ENCODE measurements around the gene MEF2C.

Gene MEF2C

GRCh38 chr5:88780736-88781135 is 102.2 kb downstream of the MEF2C start:
- intact Hi-C loops (cut with DNase I), result no loop called here

GRCh38 chr5:88778736-88779135 is 104.2 kb downstream of the MEF2C start:
- intact Hi-C loops (cut with DNase I), result no loop called here
- peak in 24 of 42 donors; percentile 9 to 74 (median 35) for DNase-seq

More at GRCh38 chr5:88780736-88781135, 102.2 kb downstream of the MEF2C start:
- no peak for DNase-seq

DNA sequence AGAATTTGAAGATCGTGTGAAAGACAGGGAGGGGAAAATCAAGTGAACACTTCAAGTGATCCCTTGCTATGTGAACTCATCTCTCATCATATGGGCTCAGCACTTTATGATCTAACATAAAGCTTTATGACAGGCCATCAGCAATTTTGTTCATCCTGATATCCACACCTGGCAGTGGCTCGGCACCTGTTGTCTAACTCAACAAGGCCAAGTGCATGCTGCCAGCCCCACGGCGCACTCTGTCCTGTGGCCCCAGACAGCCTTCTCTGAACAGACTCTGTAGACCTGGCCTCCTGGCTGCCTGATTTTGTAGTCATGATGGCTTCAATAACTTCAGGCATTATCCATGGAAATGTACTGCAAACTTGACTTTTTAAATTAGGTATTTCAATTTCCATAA is 106.3 kb downstream of the MEF2C start:
- intact Hi-C loops (cut with DNase I), result no loop called here
- DNase-seq, result no peak

- intact Hi-C loops (cut with DNase I), result no loop called here
- no peak for DNase-seq
These were observed 110.2 kb downstream of the MEF2C start for GRCh38 chr5:88772831-88773230.

DNA sequence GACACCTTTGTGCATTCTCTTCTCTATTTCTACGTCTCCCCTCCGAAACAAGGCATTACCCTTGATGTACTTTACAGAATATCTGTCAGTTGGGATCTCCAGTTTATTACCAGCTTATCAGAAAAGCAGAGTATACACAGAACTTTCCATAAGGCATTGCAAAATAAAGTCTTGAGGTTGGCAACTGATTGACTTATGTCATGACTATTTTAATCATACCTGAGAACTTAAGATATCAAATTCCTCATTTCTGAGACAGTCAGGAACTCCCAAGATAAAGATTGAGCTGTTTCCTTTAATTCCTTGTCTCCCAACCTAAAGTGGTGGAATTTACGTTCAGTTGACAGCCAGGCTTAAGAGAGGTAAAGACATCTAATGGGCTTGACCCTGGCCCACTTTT is 110.9 kb downstream of the MEF2C start:
- intact Hi-C loops (cut with DNase I), result no loop called here
- DNase-seq, result no peak

DNA sequence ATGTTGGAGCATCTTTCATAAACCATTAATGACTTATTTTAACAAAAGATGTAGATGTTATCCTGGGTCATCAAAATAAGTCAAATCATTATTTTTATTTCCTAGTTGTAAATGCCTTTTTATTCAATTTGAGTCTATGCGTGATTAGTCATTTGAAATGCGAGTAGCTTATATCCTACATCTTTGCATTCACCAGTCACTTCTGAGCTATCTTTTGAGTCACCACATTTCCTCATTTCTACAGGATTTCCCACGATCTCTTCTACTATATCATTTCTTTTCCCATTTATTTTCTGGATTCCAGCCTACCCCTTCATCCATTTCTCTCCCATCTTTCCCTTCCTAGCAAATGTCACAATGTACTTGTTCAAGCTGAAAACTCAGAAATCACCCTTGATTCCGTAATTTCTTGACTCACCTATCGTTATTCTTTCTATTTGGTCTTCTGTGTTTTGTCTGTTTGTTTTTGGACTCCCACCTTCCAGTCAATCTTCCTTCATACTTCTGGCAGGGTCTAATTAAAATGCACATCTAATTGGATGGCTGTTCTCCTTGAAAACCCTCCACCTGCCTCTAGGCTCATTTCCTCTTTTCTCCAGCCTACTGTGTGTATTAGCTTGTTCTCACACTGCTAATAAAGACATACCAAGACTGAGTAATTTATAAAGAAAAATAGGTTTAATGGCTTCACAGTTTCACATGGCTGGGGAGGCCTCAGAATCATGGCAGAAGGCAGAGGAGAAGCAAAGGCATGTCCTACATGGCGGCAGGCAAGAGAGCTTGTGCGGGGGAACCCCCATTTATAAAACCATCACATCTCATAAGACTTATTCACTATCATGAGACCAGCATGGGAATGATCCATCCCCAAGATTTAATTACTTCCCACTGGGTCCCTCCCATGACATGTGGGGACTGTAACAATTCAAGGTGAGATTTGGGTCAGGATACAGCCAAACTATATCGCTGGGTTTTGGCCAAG is 112.4 kb downstream of the MEF2C start:
- no peak for DNase-seq
- intact Hi-C loops (cut with DNase I), result no loop called here

DNA sequence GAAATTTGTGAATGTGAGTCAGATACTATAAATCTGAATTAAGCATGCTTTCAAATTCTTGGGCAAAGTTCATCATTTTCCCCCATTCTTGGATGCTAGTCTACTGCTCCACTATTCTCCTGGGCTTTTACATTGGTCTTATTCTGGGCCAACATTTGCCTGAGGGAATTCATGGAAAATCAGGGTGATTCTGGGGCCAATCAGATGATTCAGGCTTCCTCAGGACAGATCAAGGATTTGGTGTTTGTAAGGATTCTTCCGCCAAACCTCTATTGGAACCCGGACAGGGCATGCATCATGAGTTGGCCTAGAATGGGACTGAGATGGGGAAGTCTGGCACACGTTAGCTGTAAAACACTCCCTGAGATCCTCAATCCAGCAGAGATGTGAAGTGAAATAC is 113.8 kb downstream of the MEF2C start:
- DNase-seq, result no peak
- intact Hi-C loops (cut with DNase I), result no loop called here

DNA sequence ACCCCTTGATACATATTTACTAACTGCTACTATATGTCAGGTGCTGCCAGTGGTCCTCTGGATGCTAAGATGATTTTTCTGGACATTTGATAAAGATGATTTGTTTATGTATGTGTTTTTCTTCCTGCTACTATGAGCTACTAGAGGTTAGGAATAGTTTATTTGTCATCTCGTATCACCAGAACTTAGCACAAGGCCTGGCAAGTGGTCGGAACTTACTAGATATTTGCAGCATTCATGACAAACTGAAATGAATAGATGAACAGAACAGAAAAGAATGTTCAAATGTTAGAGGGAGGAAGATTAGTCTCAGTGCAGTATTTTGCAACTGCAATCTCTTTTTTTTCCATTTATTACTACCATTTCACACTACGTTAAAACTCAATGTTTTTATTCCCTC is 114.6 kb downstream of the MEF2C start:
- DNase-seq, result no peak
- intact Hi-C loops (cut with DNase I), result no loop called here

DNA sequence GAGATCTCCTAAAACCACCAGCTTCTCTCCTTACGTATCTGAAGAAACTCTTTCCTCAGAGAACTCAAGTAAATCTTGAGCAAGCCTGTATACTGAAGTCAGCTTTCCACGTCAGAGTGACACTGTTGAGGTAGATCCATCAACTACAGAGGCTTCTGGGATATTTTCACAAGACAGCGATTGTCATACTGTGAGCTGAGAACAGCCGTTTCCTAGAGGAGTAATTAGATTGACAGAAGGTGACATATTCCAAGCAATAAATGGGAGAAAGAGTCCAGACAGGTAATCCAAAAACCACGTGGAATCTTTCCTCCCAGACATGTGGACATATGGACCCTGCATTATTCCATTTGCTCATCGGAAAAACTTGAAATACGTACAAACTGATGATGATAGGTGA is 117.2 kb downstream of the MEF2C start:
- DNase-seq, result peak in 2 of 42 donors; percentile 5 to 37
- intact Hi-C loops (cut with DNase I), result no loop called here

- DNase-seq, result no peak
- intact Hi-C loops (cut with DNase I), result no loop called here
These were observed 117.8 kb downstream of the MEF2C start for GRCh38 chr5:88765171-88765570.

GRCh38 chr5:88761939-88762338 is 121.0 kb downstream of the MEF2C start:
- DNase-seq, result no peak
- intact Hi-C loops (cut with DNase I), result no loop called here

DNA sequence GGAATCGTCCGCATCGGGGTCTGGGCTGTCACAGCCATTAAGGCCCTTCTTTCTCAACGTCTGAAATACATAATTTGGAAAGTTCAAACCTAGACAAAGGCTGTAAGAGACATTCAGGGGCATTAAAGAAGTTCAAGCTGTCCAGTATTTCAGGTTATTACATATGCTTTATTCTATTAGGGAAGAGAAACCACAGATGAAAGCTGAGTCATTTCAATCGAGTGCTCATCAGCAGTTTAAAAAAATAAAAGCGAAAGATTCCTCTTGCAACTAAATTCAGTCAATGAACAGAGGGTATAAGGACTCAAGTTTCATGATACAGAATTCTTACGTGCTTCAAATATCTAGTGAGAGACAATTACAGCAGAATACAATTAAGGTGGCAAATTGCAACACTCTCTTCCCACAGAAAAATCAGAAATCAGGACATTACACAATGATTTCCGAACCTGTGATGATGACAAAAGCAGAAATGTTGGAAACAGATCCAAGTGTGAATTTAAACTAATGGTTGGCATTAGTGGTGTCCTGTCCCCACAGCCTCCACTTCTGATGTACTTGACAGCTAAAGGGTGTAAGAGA is 121.6 kb downstream of the MEF2C start:
- intact Hi-C loops (cut with DNase I), result no loop called here
- no peak for DNase-seq

- DNase-seq, result no peak
- intact Hi-C loops (cut with DNase I), result no loop called here
These were observed 122.5 kb downstream of the MEF2C start for GRCh38 chr5:88760527-88760926.

DNA sequence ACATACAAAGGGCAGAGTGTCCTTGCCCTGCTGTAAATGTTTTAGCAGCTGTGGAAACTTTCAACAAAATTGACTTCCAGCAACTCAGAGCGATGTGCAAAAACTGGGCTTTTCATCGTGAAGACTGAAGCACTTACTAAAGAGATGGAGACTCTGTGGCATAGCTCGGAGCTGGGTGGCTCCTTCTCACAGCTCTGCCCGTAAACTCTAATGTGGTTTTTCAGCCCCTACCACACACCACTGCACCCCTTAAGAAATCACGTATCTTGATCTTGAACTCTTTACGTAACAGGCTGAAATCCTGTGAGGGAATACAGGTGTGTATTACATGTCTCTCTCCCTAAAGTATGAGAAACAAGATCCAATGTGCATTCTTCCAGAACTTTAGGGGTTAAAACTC is 124.4 kb downstream of the MEF2C start:
- intact Hi-C loops (cut with DNase I), result no loop called here
- DNase-seq, result no peak

DNA sequence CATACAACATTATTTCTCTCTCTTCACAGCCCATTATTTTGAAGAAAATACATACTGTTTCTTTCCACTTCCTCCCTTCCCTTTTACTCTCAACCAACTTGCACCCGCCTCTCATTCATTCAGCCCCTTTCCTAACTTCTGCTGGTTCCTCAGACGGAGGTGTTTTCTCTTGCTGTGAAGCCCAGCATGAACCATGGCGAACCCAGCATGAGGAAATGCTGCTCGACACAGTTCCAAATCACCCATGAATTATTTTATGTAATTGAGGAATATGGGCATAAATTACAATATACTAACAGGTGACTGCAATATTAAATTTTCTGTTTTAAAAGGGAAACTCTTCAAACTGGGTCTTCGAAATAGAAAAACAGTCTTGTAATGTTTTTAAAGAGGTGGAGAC is 124.8 kb downstream of the MEF2C start:
- no peak for DNase-seq
- intact Hi-C loops (cut with DNase I), result no loop called here

- intact Hi-C loops (cut with DNase I), result no loop called here
- no peak for DNase-seq
These were observed 126.0 kb downstream of the MEF2C start for GRCh38 chr5:88756953-88757352.

DNA sequence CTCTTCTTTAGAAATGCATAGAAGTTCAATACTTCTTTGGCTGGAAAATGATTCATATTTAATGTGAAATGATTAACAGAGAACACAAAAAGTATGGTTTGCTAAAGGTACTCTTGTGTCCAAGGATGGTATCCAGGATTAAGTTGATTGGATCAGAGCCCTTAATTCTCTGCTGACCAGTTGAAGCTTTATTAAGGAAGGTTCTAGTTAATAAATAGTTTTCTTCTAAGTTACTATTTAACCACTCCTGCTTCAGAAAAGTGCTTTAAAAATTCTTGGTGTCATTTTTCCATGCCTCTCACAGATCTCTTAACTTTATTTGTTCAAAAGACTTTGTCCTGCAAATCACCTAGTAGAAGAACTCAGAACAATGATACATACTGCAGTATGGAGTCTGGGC is 134.3 kb downstream of the MEF2C start:
- intact Hi-C loops (cut with DNase I), result no loop called here
- no peak for DNase-seq

DNA sequence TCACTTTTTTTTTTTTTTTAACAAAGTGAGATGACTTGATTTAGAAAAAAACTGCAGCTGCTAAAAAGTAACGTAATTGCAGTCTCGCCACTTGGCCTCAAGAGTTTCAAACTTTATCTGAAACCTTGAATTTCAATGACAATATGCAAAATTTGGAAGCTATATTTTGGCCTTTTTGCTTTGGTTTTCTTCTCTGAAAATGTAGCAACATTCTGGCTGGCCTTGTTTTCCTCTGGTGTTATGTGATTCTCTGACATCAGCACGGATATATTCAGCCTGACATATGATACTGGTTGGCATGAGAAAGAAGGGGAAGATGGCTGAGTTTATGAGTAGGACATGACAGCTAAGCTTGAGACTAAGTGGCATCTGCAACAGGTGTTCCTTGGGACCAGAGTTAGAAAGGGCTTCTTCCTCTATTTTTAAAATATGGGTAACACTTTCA is 136.5 kb downstream of the MEF2C start:
- intact Hi-C loops (cut with DNase I), result no loop called here
- DNase-seq, result no peak

- no peak for DNase-seq
- intact Hi-C loops (cut with DNase I), result no loop called here
These were observed 137.8 kb downstream of the MEF2C start for GRCh38 chr5:88745093-88745696.

DNA sequence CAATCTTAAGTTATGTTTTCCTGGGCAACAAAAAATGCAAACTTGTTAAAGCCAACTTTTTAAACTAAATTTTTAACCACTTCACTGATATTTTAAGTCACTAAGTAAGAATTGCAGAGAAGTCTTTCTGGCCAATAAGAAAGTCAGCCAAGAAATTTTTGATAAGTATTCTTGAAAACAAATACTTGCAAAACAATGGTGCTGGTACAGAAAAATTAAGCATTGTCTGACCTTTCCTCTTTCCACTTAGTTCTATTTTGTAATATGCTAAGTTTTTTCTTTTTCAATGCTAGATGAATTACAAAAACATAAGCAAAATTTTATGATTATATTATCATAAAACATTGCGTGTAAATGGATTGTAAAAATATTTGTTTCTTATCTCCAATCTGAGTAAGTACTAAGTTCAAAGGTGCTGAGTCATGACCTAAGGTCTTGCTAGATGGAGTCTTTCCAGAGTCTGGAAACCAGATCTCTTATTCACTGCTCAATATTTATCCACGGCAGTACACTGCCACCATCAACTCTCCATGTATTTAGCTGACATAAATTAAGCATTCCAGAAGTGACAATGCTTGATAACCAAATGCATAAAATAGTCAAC is 139.7 kb downstream of the MEF2C start:
- intact Hi-C loops (cut with DNase I), result no loop called here

More for the DNA sequence above, 139.7 kb downstream of the MEF2C start:
- no peak for DNase-seq
